H7 (cell line): Measurements from ENCODE around the gene PTK7. TPM values are rescaled to one million over a fixed set of nuclear protein-coding genes. Genes with fewer than 3 reads are reported as not detected.

Experiments used
- DNase-seq: peaks from one replicate; pipeline ENCODE4 v3.0.0; 2012
- H3K27me3 ChIP-seq: 2 replicates; pipeline ENCODE4 v1.6.0; 2011; ENCODE audit warnings: mild to moderate bottlenecking, low read length; ENCODE audit not compliant: control insufficient read depth, insufficient read depth
- H3K36me3 ChIP-seq: replicated peaks from 2 replicates; pipeline ENCODE4 v1.5.1; 2011; ENCODE audit warnings: low read length; ENCODE audit not compliant: control insufficient read depth, insufficient read depth
- H3K4me3 ChIP-seq: 2 replicates; pipeline ENCODE4 v1.5.1; 2011; ENCODE audit warnings: low read depth, mild to moderate bottlenecking, control low read depth, low read length, moderate library complexity; ENCODE audit not compliant: insufficient read depth
- total RNA-seq: library from RNA; depleted of rRNA; stranded (reverse); fragments of >200 nt; shearing (Covaris generic); gene quantifications from 2 replicates; pipeline ENCODE4 v1.2.3, GENCODE V29; 2014

The PTK7 gene
- total RNA-seq, 1 experiment from 2014 or later: 143 TPM

DNA sequence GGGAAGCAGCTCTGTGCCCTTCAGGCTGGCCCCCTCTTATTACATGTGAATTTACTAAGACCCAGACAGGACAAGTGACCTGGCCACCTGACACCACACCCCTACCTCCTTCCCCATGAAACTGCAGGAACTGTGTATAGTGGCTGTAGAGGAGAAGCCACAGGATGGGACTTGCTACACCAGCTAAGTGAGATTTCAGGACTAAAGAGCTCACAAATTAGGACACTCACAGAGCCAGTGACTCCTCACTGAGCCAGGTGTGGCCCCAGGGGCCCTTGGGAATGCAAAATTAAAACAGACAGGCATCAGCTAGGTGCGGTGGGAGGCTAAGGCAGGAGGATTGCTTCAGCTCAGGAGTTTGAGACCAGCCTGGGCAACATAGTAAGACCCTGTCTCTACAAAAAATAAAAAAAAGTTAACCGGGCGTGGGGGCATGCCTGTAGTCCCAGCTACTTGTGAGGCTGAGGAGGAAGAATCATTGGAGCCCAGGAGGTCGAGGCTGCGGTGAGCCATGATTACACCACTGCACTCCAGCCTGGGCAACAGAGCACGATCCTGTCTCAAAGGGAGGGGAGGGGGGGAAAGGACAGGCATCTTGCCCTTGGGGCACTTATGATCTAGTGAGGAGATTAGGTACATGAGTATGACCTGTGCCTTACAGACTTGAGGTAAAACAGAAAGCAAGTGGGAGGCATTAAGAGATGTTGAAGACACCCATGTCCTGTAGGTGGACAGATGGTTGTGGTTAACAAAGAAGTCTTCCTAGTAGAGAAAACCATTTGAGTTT, 71.8 kb downstream of the PTK7 start:
- H3K4me3 ChIP-seq: no peak overlapping the region
- peaks cover 20% of the 10 kb centered on the region for H3K36me3 ChIP-seq
- H3K27me3 ChIP-seq: no peaks in the 10 kb centered on the region
- DNase-seq: no peak

DNA sequence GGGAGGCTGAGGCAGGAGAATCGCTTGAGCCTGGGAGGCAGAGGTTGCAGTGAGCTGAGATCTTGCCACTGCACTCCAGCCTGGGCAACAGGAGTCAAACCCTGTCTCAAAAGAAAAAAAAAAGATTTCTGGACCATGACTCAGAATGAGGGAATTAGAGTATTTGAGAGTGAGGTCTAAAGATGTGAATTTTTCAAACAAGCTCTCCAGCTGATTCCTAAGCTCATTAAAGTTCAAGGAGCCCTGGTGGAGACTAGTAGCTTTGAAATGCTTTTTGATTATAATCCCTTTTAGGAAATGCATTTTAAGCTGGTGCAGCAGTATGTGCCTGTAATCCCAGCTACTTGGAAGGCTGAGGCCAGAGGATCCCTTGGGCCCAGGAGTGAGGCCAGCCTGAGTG, 73.2 kb downstream of the PTK7 start:
- peaks cover 18% of the 10 kb centered on the region for H3K36me3 ChIP-seq
- H3K27me3 ChIP-seq: no peaks in the 10 kb centered on the region
- H3K4me3 ChIP-seq: no peak overlapping the region
- DNase-seq: no peak

- H3K27me3 ChIP-seq: no peaks in the 10 kb centered on the region
- peaks cover 17% of the 10 kb centered on the region for H3K36me3 ChIP-seq
- H3K4me3 ChIP-seq: no peak overlapping the region
- no peak for DNase-seq
These were observed 74.1 kb downstream of the PTK7 start for GRCh38 chr6:43150051-43150751.

- Histone ChIP-seq H3K27me3 (no peaks in the 10 kb centered on the region), H3K4me3 (no peak overlapping the region), H3K36me3 (peaks cover 5% of the 10 kb centered on the region)
- DNase-seq: no peak
These were observed 83.5 kb downstream of the PTK7 start for GRCh38 chr6:43159599-43159998.

GRCh38 chr6:43163899-43164298, 87.8 kb downstream of the PTK7 start:
- no peak for DNase-seq
- no peaks in the 10 kb centered on the region for H3K27me3 ChIP-seq
- no peak overlapping the region for H3K4me3 ChIP-seq
- H3K36me3 ChIP-seq: peaks cover 3% of the 10 kb centered on the region

GRCh38 chr6:43170417-43170930, 94.4 kb downstream of the PTK7 start:
- peak; percentile 81 for DNase-seq
- Histone ChIP-seq H3K4me3 (peak overlapping the region; percentile 65), H3K36me3 (peaks cover 3% of the 10 kb centered on the region), H3K27me3 (peaks cover 3% of the 10 kb centered on the region; the same call in 1 of the 2 replicates)

GRCh38 chr6:43170931-43171706, 95.0 kb downstream of the PTK7 start, which contains the start of gene SRF:
Gene SRF, plus strand, starts transcription at chr6:43171269. Its CDS starts 388 bp downstream, at chr6:43171657.
- DNase-seq: peak; percentile 98
- Histone ChIP-seq H3K36me3 (peaks cover 9% of the 10 kb centered on the region), H3K4me3 (peak within 1 kb of the TSS; percentile 84), H3K27me3 (peaks cover 3% of the 10 kb centered on the region; the same call in 1 of the 2 replicates)

GRCh38 chr6:43171707-43172103, 95.6 kb downstream of the PTK7 start:
- peaks cover 14% of the 10 kb centered on the region for H3K36me3 ChIP-seq
- H3K4me3 ChIP-seq: peak overlapping the region; percentile 84
- peaks cover 3% of the 10 kb centered on the region; the same call in 1 of the 2 replicates for H3K27me3 ChIP-seq
- DNase-seq: peak; percentile 68

GRCh38 chr6:43172104-43173007, 96.2 kb downstream of the PTK7 start:
- DNase-seq: peak; percentile 80
- Histone ChIP-seq H3K27me3 (peaks cover 3% of the 10 kb centered on the region; the same call in 1 of the 2 replicates), H3K36me3 (peaks cover 16% of the 10 kb centered on the region), H3K4me3 (peak overlapping the region; percentile 84)

DNA sequence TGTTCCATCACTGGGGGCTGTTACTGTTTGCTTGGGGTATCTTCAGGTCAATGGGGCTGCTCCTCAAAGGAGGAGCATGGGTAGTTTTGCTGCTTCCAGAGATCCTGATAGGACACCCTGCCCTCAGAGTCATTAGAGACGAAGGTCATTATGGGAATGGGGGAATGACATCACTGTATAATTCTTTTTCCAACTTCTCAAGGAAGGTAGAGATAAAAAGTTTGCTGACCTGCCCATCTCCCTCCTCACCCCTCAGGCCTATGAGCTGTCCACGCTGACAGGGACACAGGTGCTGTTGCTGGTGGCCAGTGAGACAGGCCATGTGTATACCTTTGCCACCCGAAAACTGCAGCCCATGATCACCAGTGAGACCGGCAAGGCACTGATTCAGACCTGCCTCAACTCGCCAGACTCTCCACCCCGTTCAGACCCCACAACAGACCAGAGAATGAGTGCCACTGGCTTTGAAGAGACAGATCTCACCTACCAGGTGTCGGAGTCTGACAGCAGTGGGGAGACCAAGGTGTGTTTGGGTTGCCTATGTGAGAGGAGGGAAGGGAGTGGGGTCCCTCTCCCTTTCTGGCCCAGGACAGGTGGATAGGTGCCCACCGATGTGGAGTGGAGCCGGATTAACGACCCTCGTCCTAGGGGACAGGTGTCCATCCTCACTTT, 97.6 kb downstream of the PTK7 start:
- H3K4me3 ChIP-seq: peak overlapping the region; percentile 14
- peaks cover 3% of the 10 kb centered on the region; the same call in 1 of the 2 replicates for H3K27me3 ChIP-seq
- H3K36me3 ChIP-seq: peaks cover 24% of the 10 kb centered on the region
- peak; percentile 24 for DNase-seq

DNA sequence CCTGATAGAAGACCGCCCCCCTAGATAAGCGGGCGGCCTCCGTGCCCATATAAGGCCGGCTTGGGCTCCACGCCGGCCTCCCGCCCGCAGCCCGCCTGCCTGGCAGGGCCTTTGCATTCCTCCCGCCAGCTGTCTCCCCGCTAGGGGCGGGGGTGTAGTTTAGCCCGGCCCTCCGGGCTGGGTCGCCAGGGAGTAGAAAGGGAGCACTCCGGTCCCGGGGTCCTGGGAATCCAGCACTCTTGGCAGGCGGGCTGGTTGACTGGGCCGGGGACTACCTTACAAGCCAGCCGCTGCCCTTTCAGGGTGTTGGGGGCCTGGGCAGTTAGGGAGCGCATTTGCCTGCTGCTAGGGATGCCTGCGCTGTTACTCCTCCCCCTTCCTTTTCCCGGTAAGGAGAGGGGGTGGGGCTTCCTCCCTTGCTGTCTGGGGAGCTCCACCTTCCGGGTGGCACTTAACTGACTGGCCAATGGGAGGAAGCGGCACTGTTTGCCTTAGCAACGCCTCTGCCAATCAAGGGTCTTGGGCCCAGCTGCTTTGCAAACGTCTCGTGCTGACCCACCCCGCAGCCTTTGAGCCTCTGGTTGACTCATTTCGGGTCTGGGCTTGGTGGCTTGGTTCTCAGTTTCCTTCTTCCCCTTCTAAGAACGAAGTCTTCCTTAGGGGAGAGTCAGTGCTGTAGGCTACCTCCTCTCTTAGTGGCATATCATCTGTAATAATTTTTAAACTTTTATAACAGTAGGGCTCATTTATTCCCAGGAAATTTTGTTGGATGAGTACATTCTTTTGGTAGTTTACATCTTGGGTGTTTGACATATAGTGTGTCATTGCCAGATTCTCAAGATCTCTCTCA, 98.4 kb downstream of the PTK7 start:
- Histone ChIP-seq H3K4me3 (peak overlapping the region; percentile 34), H3K36me3 (peaks cover 24% of the 10 kb centered on the region), H3K27me3 (peaks cover 3% of the 10 kb centered on the region; the same call in 1 of the 2 replicates)
- DNase-seq: peak; percentile 99

DNA sequence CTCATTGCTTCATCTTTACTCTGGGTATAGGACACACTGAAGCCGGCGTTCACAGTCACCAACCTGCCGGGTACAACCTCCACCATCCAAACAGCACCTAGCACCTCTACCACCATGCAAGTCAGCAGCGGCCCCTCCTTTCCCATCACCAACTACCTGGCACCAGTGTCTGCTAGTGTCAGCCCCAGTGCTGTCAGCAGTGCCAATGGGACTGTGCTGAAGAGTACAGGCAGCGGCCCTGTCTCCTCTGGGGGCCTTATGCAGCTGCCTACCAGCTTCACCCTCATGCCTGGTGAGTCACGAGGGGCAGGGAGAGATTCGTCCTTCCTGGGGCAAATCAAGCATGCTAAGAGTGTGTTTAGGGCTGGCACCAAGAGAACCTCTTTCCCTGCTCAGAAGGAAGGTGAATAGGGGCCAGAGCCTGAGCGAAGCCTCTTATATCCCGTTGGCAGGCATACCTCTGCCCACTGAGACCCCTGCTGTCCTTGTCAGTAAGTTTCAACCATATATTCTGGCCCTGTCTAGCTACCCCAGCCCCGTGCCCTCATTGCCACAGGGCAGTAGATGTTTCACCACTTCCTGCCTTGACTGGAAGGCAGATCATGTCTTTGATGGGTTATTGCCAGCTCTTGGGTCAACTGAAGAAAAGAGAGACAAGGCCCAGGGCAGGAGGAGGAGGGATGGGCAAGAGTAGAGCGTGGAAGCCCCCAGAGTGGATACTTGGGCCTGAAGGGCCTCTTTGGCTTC, 99.7 kb downstream of the PTK7 start:
- Histone ChIP-seq H3K36me3 (peaks cover 24% of the 10 kb centered on the region), H3K4me3 (no peak overlapping the region), H3K27me3 (peaks cover 3% of the 10 kb centered on the region; the same call in 1 of the 2 replicates)
- DNase-seq: no peak
